Measurements from ENCODE around the gene PIGN.

DNA sequence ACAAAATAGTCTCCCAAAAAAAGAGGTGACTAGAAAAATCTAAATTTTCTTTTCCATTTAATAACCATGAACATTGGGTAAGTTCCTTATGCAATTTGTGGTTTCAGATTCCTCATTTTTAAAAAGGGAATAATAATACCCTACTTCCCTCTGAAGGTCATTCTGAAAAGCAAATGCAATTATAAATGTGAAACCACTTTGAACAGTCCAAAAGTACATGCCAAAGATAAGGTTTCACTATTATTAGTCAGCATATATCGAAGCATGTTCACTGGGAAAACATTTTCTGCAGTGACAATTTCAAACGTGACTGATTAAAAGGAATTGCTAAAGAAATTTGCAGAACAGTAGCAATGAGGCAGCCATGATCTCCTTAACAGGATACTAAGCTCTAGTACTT is 193.9 kb downstream of the PIGN start:
- TF ChIP-seq CTCF (IDR thresholded peaks at IDR 0.05) = no peak
- TF ChIP-seq EZH2 (IDR thresholded peaks at IDR 0.05; ENCODE audit: borderline replicate concordance, insufficient read depth, low read depth, low read length, poor library complexity, severe bottlenecking) = no peak

Data from B cell (primary cell).